NCI-H146 (cell line): ENCODE results near the gene SENP7.
"Not testable (repeated sequence)": the region's sequence is repeated elsewhere in the genome, so short reads cannot be mapped to it uniquely, and the experiment has no call there.

Experiments
- DNase-seq: peaks from one replicate; lab custom pipeline; 2025; lab: John Stamatoyannopoulos, UW

SENP7 gene

DNA sequence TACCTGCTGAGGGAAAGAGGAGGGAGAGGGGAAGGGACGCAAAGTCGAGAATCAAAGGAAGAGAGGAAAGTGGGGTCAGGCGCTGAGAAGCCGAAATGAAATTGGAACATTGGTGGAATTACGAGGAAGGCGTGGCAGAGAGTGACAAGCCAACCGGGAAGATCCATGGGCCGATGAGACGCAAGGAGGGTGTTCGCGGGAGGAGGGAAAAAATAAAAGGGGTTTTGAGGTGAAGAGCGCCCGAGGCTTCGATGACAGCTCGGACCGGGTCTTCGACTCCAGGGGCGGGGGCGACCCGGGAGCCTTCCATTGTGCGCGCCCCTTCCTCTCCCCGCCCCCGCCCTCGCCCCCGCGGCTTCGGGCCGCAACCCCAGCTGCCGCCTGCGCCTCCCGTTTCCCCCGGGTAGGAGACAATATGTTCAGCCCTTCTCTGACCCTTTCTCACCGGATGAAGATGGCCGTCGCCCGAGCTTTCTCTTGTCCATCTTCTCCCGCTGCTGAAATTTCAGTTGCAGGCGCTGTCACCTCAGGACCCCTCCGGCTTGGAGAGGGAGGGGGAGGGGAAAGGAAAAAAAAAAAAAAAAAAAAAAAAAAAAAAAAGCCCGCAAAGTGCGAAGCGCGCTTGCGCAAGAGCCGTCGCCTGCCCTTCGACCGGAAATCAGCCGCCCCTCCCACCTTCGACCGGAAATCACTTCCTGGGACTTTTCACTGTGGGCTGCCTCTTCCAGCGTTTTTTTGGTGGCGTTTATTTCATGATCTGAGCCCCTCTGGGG is at the start of gene SENP7:
Gene SENP7, minus strand, starts transcription at position 567 of the 773 bp plus-strand sequence. Its CDS starts 82 bp downstream, at position 485.
- peak; percentile 89 for DNase-seq

DNA sequence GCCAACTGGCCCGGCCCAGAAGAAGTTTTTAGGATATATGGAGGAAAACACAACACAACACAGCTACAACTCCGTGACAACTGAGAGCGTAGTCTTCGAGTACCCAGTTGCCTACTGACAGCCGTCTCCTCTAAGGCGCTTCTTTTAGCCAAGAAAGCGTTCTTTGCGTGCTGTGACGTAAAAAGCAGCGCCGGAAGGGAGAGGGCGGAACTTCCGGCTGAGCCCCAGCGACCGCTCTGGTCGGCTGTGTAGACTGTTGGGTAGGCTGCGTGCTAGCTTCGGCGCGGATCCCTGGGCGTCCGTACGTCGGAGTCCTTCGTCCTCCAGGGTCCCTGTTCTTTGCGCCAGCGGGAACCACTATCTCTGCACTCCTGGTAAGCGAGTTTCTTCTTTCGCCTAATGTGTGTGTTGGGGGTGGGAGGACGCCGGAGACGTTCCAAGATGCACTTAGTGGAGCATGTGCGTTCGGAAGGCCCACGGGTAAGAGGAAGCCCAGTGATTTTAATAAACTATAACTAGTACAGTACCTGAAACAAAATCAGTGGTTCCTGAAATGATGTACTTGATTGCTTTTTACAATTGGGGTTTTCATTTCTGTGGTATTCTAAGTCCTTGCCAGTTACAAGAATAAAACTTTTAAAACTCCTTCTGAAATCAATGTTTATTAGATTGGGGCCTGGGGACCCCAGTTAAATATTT is 48.8 kb upstream of the SENP7 start, which contains the start of gene TRMT10C:
Gene TRMT10C, plus strand, starts transcription at position 239 of the 699 bp plus-strand sequence. CDS start 2,914 bp downstream, outside the sequence.
- DNase-seq = peak; percentile 91

DNA sequence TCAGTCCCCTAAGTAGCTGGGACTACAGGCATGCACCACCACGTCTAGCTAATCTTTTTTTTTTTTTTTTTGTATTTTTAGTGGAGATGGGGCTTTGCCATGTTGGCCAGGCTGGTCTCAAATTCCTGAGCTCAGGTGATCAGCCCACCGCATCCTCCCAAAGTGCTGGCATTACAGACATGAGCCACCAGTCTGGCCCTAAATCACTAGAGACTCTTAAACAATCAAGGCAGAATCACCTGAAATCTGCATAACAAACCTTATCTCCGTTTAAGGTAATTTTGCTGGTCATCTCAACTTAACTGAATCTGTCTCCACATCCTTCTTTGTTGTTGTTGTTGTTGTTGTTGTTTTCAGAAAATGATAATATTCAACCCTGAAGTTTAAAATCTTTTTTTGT is 43.1 kb upstream of the SENP7 start:
- DNase-seq = no peak

- DNase-seq = not testable (repeated sequence)
These were observed 40.4 kb upstream of the SENP7 start for GRCh38 chr3:101553381-101553780.

DNA sequence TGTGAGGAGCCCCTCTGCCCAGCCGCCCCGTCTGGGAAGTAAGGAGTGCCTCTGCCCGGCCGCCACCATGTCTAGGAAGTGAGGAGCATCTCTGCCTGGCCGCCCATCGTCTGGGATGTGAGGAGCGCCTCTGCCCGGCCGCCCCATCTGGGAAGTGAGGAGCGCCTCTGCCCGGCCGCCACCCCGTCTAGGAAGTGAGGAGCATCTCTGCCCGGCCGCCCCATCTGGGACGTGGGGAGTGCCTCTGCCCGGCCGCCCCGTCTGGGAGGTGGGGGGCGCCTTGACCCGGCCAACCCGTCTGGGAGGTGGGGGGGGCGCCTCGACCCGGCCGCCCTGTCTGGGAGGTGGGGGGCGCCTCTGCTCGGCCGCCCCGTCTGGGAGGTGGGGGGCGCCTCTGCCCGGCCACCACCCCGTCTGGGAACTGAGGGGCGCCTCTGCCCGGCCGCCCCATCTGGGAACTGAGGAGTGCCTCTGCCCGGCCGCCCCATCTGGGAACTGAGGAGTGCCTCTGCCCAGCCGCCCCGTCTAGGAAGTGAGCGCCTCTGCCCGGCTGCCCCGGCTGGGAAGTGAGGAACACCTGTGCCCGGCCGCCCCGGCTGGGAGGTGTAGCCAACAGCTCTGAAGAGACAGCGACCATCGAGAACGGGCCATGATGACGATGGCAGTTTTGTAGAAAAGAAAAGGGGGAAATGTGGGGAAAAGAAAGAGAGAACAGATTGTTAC is 38.5 kb upstream of the SENP7 start:
- DNase-seq = not testable (repeated sequence)

GRCh38 chr3:101549473-101549872 is 36.5 kb upstream of the SENP7 start:
- no peak for DNase-seq

DNA sequence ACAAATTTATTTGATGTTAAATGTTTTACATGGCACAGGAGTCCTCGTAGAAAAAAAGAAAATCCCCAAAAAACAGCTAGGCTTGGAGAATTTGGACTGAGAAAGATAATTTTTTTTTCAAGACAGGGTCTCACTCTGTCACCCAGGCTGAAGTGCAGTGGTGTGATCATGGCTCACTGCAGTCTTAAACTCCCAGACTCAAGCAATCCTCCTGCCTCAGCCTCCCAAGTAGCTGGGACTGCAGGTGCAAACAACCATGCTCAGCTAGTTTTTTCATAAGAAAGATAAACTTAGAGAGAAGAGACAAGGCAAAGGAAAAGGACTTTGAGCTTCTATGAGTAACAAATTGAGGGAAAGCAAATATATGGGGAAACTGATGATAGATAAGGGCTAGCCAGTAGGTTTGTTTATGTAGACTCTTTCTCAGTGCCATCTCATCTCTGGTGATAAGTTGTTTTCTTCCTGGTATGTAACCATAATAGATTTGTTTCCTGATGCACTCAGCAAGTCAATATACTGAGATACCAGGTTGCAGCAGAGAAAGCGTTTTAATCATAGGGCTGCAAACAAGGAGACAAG is 35.6 kb upstream of the SENP7 start:
- DNase-seq = no peak

DNA sequence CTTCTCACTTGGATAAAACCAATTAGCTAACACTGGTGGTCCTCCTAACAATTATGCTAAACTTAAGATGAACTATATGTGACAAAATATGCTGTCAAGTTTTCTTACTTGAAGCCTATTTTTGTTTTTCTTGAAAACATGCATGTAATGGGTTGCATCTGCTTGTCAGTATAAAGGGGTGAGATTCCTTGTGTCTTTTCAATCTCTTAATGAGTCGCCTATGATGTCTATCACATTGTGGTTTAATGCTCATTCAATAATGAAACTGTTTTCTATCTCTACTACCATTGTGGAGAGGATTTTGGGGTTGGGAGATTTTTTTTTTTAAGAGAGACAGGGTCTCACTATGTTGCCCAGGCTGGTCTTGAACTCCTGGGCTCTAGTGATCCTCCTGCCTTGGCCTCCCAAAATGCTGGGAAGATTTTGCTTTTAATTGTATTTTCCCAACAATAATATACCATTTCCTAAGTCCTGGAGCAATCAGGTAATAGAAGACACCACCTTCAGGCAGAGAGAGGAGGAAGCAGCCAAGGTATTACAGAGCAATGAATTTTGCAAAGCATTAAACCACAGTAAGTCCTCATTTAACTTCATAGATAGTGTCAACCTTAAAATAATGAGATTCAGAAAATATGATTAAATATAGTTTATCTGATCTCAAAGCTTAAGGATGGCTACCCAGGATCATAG is 31.3 kb upstream of the SENP7 start:
- no peak for DNase-seq

DNA sequence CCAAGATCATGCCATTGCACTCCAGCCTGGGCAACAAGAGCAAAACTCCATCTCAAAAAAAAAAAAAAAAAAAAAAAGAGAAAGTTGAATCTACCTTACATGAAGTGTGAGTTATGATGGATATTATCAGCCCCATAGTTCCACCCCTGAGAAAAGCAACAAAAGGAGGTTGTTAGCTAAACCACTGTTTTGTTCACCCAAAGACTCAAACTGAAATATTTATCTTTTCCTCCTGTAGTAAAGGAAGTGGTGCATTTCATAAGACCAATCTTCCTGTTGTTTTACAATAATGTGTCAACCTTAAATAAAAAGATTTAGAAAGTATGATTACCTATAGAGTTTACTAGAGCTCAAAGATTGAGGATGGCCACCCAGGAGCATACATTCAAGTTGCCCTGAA is 29.9 kb upstream of the SENP7 start:
- no peak for DNase-seq

DNA sequence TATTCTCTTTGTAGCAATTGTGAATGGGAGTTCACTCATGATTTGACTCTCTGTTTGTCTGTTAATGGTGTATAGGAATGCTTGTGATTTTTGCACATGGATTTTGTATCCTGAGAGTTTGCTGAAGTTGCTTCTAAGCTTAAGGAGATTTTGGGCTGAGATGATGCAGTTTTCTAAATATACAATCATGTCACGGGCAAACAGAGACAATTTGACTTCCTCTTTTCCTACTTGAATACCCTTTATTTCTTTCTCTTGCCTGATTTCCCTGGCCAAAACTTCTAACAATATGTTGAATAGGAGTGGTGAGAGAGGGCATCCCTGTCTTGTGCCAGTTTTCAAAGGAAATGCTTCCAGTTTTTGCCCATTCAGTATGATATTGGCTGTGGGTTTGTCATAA is 23.9 kb upstream of the SENP7 start:
- not testable (repeated sequence) for DNase-seq

DNA sequence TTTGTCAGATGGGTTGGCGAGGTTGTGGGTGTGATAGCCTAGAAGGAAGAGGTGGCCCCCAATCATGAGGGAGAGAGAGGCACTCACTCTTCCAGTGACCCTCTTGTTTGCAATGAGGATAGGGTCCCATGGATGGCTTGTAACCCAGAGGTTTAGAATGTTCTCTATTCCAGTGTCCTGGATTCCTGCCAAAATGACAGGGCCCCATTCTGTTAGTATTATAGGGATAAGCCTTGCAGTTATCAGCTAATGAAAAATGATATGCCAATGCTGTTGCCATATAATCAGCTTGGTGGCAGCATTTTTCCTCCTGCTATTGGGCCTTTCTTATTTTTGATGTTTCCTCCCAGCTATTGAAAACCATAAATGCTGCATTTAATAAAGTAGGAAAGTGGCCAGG is 23.3 kb upstream of the SENP7 start:
- no peak for DNase-seq

DNA sequence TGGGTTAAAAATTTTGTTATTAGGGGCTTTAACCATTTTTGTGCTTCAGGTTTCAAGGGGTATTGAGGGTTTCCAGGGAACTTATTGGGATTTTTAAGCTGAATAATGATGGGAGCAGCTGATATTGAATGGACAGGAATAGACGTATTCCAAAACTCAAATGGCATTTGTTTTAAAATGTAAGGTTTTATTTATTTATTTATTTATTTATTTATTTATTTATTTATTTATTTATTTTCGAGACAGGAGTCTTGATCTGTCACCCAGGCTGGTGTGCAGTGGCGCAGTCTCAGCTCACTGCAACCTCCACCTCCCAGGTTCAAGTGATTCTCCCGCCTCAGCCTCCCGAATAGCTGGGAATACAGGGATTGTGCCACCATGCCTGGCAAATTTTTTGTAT is 22.2 kb upstream of the SENP7 start:
- no peak for DNase-seq

GRCh38 chr3:101533603-101533968 is 20.6 kb upstream of the SENP7 start:
- DNase-seq = no peak

DNA sequence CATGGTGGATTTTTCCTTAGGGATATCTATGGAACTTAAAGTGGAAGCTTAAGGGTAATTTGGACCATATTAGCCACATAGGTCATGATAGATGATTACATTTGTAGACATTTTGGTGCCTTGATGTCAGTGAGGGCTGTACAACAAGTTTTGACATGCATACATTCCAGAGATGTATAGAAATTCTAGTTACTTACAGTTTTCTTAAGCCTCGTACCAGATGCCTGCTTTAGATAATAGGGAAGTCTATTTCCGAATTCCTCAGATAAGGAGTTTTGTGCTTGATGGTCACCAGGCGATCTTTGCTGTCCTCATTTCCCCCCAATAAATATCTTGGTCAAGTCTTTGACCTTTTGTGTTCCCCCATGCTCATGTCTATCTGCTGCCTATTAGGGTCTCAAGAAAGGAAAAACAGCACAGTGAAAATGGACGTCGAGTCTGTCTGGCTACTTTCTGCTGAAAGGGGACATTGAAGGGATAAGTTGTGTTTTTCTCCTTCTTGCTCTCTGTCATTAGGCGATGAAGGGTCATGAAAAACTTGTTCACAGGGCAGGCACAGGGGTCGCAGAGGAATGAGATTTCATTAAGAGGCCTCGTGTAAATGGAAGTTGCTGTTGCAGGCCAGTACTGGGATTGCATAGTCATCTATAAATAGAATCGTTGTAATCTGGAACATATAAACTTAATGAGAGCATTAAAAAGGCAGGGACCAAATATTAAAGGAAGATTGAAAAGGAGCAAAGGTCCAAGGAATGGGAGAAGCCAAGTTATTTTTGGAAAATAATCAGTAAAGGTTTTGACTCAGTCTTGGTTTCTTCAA is 20.0 kb upstream of the SENP7 start:
- DNase-seq = no peak

DNA sequence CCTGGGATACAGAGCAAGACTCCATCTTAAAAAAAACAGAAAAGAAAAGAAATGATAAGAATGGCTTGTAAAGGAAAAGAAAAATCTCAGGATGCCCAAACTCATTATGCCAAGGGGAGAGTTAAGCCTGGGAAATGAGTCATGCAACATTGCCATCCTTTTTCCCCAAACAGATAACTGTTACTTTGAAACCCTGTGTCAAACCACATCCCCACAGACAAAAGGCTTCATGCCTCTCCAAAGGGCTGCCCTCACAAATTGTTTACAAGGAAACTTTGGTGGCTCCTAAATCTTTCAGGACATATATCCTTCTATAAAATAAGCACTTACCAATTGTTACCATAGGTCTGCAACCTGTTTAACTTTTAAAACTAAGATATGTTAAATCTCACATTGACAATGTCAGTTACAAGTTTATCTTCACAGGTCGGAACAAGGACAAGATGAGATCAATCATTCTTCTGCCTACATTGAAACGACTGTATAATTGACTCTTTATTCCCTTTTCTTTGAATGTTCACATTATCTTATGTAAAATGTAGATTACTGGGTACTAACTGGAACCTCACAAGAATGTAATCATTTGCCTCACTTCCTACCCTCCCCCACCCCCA is 18.6 kb upstream of the SENP7 start:
- DNase-seq = no peak

GRCh38 chr3:101530686-101531047 is 17.7 kb upstream of the SENP7 start:
- DNase-seq = no peak

DNA sequence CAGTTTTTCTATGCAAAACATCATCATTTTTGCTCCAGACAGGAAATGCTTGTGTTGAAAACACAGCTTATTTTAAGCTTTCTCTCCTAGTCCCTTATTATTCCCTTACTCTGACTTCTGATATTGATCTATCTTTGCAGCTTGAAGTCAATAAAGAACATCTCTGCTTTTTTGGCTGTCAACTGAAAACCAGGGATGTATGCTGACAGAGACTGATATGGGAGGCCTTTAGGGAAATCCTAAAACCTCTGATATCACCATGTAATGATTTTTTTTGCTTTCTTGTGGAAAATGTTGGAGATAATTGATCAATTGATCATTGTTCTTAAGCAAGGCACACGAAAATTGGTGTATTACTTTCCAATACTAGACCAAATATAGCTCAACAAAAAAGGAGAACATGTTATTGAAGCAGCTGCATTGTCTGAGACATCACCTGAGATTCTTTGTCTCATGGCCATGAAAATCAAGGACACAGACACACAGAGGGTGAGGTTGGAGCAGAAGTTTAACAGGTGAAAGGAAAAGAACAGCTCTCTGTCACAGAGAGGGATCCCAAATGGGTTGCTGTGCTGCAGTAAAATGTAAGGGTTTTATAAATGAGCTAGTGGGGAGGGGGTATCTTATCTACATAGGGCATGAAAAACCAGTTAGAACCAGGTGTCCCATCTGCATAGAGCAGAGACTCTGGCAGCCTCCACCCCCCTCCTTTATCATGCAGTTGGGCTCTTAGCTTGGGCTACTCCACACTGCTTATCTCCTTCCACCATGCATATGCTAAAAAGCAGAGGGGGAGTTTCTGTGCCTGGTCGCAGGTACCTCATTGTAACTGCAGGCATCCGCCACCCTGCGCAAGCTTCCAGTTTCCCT is 17.0 kb upstream of the SENP7 start:
- no peak for DNase-seq

GRCh38 chr3:101527906-101528305 is 14.9 kb upstream of the SENP7 start:
- DNase-seq = no peak

DNA sequence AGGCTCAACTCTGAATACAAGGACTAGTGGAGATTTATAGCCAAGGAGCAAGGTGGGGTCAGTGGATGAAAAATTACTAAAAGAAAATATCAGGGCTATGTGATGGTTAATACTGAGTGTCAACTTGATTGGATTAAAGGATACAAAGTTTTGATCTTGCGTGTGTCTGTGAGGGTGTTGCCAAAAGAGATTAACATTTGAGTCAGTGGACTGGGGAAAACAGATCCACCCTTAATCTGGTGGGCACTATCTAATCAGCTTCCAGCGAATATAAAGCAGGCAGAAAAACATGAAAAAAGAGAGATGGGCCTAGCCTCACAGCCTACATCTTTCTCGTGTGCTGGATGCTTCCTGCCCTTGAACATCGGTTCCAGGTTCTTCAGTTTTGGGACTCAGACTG is 14.4 kb upstream of the SENP7 start:
- no peak for DNase-seq
